Testis (tissue), 3 donors: ENCODE results near the gene TTC27. TPM values are rescaled to one million over a fixed set of nuclear protein-coding genes. Genes with fewer than 3 reads are reported as not detected.

Experiments
- DNase-seq: peaks from one replicate; pipeline ENCODE4 v3.0.0-alpha.2; 2019
- H3K27ac ChIP-seq, 2 donors: fragments of 200-600 bp; sonication (generic); one replicate each; pipeline ENCODE4 v1.5.1; 2019
- H3K27me3 ChIP-seq: fragments of 200-600 bp; sonication (generic); one replicate; pipeline ENCODE4 v1.5.1; 2019
- H3K36me3 ChIP-seq: fragments of 200-600 bp; sonication (generic); one replicate; pipeline ENCODE4 v1.5.1; 2017; ENCODE audit warnings: low read depth; ENCODE audit errors: missing control alignments
- H3K4me1 ChIP-seq: fragments of 200-600 bp; sonication (generic); one replicate; pipeline ENCODE4 v1.5.1; 2019
- H3K4me3 ChIP-seq, 2 donors: fragments of 200-600 bp; sonication (generic); one replicate each; pipeline ENCODE4 v1.5.1; 2017 to 2019
- H3K9me3 ChIP-seq: fragments of 200-600 bp; sonication (generic); one replicate; pipeline ENCODE4 v1.5.1; 2017
- POLR2A ChIP-seq: fragments of 450-650 bp; IDR thresholded peaks from one replicate; pipeline ENCODE4 v1.6.1; 2017; ENCODE audit warnings: antibody characterized with exemption, mild to moderate bottlenecking, moderate library complexity
- WGBS, 2 donors: methylation state at CpG; one replicate each; pipeline ENCODE4 v1.1.5; 2018; 5-methylcytosine and 5-hydroxymethylcytosine counted together
- intact Hi-C: fragments of 100-400 bp; cut with DNase I; formaldehyde crosslinking; loops from one replicate; pipeline ENCODE4 v1.15.1; 2023; ENCODE audit warnings: low total_unique reads
- polyA plus RNA-seq: library from polyadenylated mRNA; stranded (reverse); fragments of 350-450 nt; fragmentation: Illumina TruSeq; extraction: RNeasy Lipid Tissue Mini Kit (QIAGEN cat#74804); gene quantifications from one replicate; pipeline ENCODE4 v1.2.3, GENCODE V29; 2014; ENCODE audit warnings: low read depth, low replicate concordance; ENCODE audit not compliant: insufficient read depth
- total RNA-seq, 2 donors: library from RNA; depleted of rRNA; stranded (reverse); fragments of >200 nt; gene quantifications; one replicate each; pipeline ENCODE4 v1.2.3, GENCODE V29; 2016
- TF ChIP-seq, protein P1 (sequence below), 3 experiments: fragments of 450-650 bp in 2 of 3; fragments of 200-600 bp in 1 of 3; sonication (generic) in 1 of 3; IDR thresholded peaks; one replicate each; pipeline ENCODE4 v1.5.1; 2016 to 2019; ENCODE audit warnings: antibody characterized with exemption in 3 of 3, mild to moderate bottlenecking in 2 of 3, moderate library complexity in 1 of 3

TTC27 gene
- total and polyA plus RNA-seq, 3 donors from 2014 or later, result 21.6 to 32.9 (median 26.7) TPM

DNA sequence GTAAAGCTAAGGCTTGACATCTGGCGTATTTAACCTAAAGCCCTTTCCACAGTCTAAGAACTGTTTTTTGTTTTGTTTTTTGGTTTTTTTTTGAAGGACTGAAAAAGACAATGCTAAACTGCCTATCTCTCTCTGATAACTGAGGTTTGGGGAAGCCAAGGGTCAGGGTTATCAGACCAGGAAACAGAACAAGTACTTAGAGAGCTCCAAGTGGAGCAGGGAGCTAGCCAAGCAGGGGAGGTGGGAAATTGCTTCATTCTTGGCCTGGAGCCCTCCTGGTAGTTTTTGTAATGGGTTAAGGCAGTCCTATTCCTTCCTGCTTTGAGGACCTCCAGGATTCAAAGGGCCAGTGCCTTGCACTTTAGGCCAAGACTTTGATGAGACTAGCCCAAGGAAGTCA is 164.6 kb downstream of the TTC27 start:
- H3K27ac ChIP-seq, result no peak overlapping the region
- H3K9me3 ChIP-seq, result no peaks in the 10 kb centered on the region
- TF ChIP-seq, protein P1, sequence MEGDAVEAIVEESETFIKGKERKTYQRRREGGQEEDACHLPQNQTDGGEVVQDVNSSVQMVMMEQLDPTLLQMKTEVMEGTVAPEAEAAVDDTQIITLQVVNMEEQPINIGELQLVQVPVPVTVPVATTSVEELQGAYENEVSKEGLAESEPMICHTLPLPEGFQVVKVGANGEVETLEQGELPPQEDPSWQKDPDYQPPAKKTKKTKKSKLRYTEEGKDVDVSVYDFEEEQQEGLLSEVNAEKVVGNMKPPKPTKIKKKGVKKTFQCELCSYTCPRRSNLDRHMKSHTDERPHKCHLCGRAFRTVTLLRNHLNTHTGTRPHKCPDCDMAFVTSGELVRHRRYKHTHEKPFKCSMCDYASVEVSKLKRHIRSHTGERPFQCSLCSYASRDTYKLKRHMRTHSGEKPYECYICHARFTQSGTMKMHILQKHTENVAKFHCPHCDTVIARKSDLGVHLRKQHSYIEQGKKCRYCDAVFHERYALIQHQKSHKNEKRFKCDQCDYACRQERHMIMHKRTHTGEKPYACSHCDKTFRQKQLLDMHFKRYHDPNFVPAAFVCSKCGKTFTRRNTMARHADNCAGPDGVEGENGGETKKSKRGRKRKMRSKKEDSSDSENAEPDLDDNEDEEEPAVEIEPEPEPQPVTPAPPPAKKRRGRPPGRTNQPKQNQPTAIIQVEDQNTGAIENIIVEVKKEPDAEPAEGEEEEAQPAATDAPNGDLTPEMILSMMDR (IDR thresholded peaks at IDR 0.05), result no peak
- no peak for TF ChIP-seq POLR2A
- H3K27me3 ChIP-seq, result no peaks in the 10 kb centered on the region
- no peak for DNase-seq
- intact Hi-C loops, result no loop called here
- no peaks in the 10 kb centered on the region for H3K36me3 ChIP-seq
- no peak overlapping the region for H3K4me3 ChIP-seq
- H3K4me1 ChIP-seq, result no peaks in the 10 kb centered on the region
- WGBS, 2 donors, result 79 to 89% methylated on average over 1 of the region's 1 CpG

DNA sequence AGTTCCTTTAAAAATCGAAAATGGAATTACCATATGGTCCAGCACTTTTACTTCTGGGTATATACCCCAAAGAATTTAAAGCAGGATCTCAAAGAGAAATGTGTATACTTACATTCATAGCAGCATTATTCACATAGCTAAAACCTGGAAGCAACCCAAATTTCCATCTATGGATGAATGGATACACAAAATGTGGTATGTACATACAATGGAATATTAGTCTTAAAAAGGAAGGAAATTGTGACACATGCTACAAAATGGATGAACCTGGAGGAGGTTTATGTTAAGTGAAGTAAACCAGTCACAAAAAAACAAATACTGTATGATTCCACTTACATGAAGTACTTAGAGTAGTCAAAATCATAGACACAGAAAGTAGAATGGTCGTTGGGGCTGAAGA is 171.0 kb downstream of the TTC27 start:
- Histone ChIP-seq H3K4me3 (no peak overlapping the region), H3K36me3 (no peaks in the 10 kb centered on the region), H3K9me3 (no peaks in the 10 kb centered on the region), H3K27ac (no peak overlapping the region), H3K4me1 (no peaks in the 10 kb centered on the region), H3K27me3 (no peaks in the 10 kb centered on the region)
- intact Hi-C loops, result no loop called here
- 85 to 92% methylated on average over 2 of the region's 2 CpGs for WGBS, 2 donors
- TF ChIP-seq, protein P1 (IDR thresholded peaks at IDR 0.05), result no peak
- TF ChIP-seq POLR2A, result no peak
- no peak for DNase-seq

DNA sequence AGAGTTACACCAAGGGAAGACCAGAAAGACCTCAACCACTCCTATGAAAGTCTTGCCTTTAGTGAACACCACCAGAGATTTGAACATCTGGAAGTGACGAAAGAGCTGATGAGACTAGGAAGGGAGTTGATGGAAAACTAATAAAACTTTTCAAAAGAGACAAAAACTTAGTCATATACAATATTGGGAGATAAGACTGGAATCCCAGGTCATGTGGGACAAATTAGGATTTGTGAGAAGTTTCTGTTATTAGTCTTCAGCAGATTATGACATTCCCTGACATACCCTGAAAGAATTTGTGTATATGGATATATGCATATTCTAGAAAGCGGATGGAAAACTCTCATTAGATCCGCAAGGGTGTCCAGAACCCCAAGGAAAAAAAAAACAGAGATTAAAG is 173.9 kb downstream of the TTC27 start:
- no peaks in the 10 kb centered on the region for H3K4me1 ChIP-seq
- no peaks in the 10 kb centered on the region for H3K9me3 ChIP-seq
- TF ChIP-seq POLR2A, result no peak
- TF ChIP-seq, protein P1 (IDR thresholded peaks at IDR 0.05), result no peak
- H3K27ac ChIP-seq, result no peak overlapping the region
- H3K27me3 ChIP-seq, result no peaks in the 10 kb centered on the region
- intact Hi-C loops, result no loop called here
- no peak for DNase-seq
- H3K36me3 ChIP-seq, result no peaks in the 10 kb centered on the region
- 93% methylated on average over 3 of the region's 3 CpGs for whole genome bisulfite sequencing, 2 donors
- no peak overlapping the region for H3K4me3 ChIP-seq

DNA sequence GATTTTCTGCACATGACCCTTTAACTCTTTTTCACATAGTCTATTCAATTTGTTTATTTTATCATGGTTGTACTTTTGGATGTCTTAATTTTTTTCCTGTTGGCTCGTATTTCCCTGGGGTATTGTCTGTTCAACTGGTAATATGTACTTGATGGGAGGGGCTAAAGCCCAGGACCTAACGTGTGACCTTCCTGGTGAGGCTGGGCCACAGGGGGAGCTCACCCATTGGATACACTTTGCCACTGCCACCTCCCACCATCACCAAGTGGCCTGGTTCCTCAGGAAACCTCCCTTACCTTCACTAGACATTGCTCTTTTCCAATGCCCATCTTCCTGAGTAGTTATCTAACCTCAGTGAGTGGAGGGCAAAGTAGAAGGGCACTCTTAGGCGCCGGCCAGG is 175.0 kb downstream of the TTC27 start:
- H3K9me3 ChIP-seq, result no peaks in the 10 kb centered on the region

DNA sequence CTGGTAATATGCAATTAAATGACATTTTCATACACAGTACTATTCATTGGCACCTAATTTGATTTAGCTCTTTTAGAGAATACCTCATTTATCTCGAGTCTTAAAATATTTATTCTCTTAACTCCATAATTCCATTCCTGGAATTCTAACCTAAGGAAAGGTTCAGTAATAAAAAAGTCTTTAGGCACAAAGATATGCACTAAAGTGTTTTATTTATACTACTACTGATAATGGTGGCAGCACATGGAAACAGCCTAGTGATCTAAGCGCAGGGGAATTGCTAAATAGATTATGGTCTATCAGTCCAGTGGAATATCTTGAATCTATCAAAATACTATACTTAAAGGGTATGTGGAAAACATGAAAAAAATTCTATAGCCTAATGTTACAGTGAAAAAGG is 176.4 kb downstream of the TTC27 start:
- TF ChIP-seq, protein P1 (IDR thresholded peaks at IDR 0.05), result no peak
- no peak for TF ChIP-seq POLR2A
- intact Hi-C loops, result no loop called here
- no peaks in the 10 kb centered on the region for H3K9me3 ChIP-seq
- H3K27ac ChIP-seq, result no peak overlapping the region
- no peak overlapping the region for H3K4me3 ChIP-seq
- H3K4me1 ChIP-seq, result no peaks in the 10 kb centered on the region
- no peaks in the 10 kb centered on the region for H3K27me3 ChIP-seq
- WGBS, 2 donors, result 80 to 84% methylated on average over 2 of the region's 2 CpGs
- H3K36me3 ChIP-seq, result no peaks in the 10 kb centered on the region
- DNase-seq, result no peak

More for the DNA sequence above, 175.0 kb downstream of the TTC27 start:
- DNase-seq, result no peak
- Histone ChIP-seq H3K36me3 (no peaks in the 10 kb centered on the region), H3K4me3 (no peak overlapping the region), H3K27me3 (no peaks in the 10 kb centered on the region), H3K27ac (no peak overlapping the region), H3K4me1 (no peaks in the 10 kb centered on the region)
- 94 to 98% methylated on average over 4 of the region's 4 CpGs for WGBS, 2 donors
- intact Hi-C loops, result no loop called here
- TF ChIP-seq POLR2A, result no peak
